HEK293T (cell line): ENCODE data around the gene DNLZ.

ENCODE experiments used
- BHLHE40 ChIP-seq: fragments of 450-650 bp; IDR thresholded peaks from 2 replicates; pipeline ENCODE4 v1.6.1; 2016; ENCODE audit warnings: mild to moderate bottlenecking, moderate library complexity, borderline replicate concordance
- FOXA1 ChIP-seq: fragments of 450-650 bp; IDR thresholded peaks from 2 replicates; pipeline ENCODE4 v1.6.1; 2016; ENCODE audit warnings: mild to moderate bottlenecking
- FOXK2 ChIP-seq: fragments of 450-650 bp; IDR thresholded peaks from 2 replicates; pipeline ENCODE4 v1.6.1; 2016; ENCODE audit warnings: mild to moderate bottlenecking
- FOXM1 ChIP-seq: fragments of 450-650 bp; IDR thresholded peaks from 2 replicates; pipeline ENCODE4 v1.6.1; 2017; ENCODE audit warnings: mild to moderate bottlenecking, borderline replicate concordance
- NFRKB ChIP-seq: fragments of 450-650 bp; IDR thresholded peaks from 2 replicates; pipeline ENCODE4 v1.6.1; 2016; ENCODE audit warnings: mild to moderate bottlenecking, moderate library complexity
- SP1 ChIP-seq: fragments of 450-650 bp; IDR thresholded peaks from 2 replicates; pipeline ENCODE4 v1.6.1; 2017
- SUZ12 ChIP-seq: fragments of 450-650 bp; IDR thresholded peaks from 2 replicates; pipeline ENCODE4 v1.6.1; 2016; ENCODE audit warnings: mild to moderate bottlenecking
- TARDBP ChIP-seq: fragments of 450-650 bp; IDR thresholded peaks from 2 replicates; pipeline ENCODE4 v1.6.1; 2016

DNA sequence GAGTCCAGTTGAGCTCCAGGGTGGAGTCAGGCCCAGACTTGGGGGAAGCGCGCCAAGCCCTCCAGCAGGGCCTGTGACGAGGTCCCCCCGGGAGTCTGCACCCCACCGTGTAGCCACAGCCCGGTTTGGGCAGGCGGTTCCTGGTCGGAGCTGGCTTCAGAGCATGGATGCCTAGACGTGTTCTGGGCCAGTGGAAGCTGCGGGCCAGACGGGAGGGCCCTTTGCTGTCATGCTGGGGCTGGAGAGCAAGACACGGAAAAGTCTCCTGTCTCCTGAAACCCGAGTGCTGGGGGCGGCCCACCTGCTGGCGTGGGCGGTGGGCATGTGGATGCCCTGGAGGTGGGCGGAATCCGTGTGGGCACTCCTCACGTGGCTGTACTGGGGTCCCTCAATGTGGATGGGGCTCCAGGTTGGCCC is 34.3 kb downstream of the DNLZ start:
- TF ChIP-seq FOXM1 (no peak), FOXK2 (no peak), NFRKB (no peak), TARDBP (no peak), FOXA1 (no peak), SUZ12 (no peak), BHLHE40 (no peak), SP1 (no peak)
